ENCODE data around the gene CUX1.

The CUX1 gene

GRCh38 chr7:102291056-102291915 lies 473.9 kb downstream of the CUX1 start:
- Histone ChIP-seq H3K4me3 (replicated peaks; ENCODE audit: insufficient read depth, low read length) (no peak overlapping the region), H3K27ac (replicated peaks) (no peak overlapping the region), H3K27me3 (ENCODE audit: insufficient read depth, poor library complexity, severe bottlenecking) (no peaks in the 10 kb centered on the region)
- no peak for TF ChIP-seq GABPA (IDR thresholded peaks at IDR 0.05; ENCODE audit: low read depth)
- TF ChIP-seq, protein P1, sequence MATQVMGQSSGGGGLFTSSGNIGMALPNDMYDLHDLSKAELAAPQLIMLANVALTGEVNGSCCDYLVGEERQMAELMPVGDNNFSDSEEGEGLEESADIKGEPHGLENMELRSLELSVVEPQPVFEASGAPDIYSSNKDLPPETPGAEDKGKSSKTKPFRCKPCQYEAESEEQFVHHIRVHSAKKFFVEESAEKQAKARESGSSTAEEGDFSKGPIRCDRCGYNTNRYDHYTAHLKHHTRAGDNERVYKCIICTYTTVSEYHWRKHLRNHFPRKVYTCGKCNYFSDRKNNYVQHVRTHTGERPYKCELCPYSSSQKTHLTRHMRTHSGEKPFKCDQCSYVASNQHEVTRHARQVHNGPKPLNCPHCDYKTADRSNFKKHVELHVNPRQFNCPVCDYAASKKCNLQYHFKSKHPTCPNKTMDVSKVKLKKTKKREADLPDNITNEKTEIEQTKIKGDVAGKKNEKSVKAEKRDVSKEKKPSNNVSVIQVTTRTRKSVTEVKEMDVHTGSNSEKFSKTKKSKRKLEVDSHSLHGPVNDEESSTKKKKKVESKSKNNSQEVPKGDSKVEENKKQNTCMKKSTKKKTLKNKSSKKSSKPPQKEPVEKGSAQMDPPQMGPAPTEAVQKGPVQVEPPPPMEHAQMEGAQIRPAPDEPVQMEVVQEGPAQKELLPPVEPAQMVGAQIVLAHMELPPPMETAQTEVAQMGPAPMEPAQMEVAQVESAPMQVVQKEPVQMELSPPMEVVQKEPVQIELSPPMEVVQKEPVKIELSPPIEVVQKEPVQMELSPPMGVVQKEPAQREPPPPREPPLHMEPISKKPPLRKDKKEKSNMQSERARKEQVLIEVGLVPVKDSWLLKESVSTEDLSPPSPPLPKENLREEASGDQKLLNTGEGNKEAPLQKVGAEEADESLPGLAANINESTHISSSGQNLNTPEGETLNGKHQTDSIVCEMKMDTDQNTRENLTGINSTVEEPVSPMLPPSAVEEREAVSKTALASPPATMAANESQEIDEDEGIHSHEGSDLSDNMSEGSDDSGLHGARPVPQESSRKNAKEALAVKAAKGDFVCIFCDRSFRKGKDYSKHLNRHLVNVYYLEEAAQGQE (IDR thresholded peaks at IDR 0.05; ENCODE audit: insufficient replicate concordance, low read depth) = no peak
- TF ChIP-seq, protein P2, sequence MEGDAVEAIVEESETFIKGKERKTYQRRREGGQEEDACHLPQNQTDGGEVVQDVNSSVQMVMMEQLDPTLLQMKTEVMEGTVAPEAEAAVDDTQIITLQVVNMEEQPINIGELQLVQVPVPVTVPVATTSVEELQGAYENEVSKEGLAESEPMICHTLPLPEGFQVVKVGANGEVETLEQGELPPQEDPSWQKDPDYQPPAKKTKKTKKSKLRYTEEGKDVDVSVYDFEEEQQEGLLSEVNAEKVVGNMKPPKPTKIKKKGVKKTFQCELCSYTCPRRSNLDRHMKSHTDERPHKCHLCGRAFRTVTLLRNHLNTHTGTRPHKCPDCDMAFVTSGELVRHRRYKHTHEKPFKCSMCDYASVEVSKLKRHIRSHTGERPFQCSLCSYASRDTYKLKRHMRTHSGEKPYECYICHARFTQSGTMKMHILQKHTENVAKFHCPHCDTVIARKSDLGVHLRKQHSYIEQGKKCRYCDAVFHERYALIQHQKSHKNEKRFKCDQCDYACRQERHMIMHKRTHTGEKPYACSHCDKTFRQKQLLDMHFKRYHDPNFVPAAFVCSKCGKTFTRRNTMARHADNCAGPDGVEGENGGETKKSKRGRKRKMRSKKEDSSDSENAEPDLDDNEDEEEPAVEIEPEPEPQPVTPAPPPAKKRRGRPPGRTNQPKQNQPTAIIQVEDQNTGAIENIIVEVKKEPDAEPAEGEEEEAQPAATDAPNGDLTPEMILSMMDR (IDR thresholded peaks at IDR 0.05; ENCODE audit: insufficient read depth, low read length) = no peak
- TF ChIP-seq POLR2AphosphoS5 (IDR thresholded peaks at IDR 0.05; ENCODE audit: low read depth) = no peak
- no peak for TF ChIP-seq SPI1 (IDR thresholded peaks at IDR 0.05; ENCODE audit: borderline replicate concordance, low read depth)
- DNase-seq (ENCODE audit: low read depth in 1 of 2, low spot score in 1 of 2) = no peak

GRCh38 chr7:102291916-102292267 lies 474.5 kb downstream of the CUX1 start:
- no peak for DNase-seq (ENCODE audit: low read depth in 1 of 2, low spot score in 1 of 2)
- no peak overlapping the region for H3K4me3 ChIP-seq (replicated peaks; ENCODE audit: insufficient read depth, low read length)
- no peak for TF ChIP-seq POLR2AphosphoS5 (IDR thresholded peaks at IDR 0.05; ENCODE audit: low read depth)
- TF ChIP-seq, protein P1 (IDR thresholded peaks at IDR 0.05; ENCODE audit: insufficient replicate concordance, low read depth) = no peak
- TF ChIP-seq, protein P2 (IDR thresholded peaks at IDR 0.05; ENCODE audit: insufficient read depth, low read length) = no peak
- no peak for TF ChIP-seq GABPA (IDR thresholded peaks at IDR 0.05; ENCODE audit: low read depth)
- TF ChIP-seq SPI1 (IDR thresholded peaks at IDR 0.05; ENCODE audit: borderline replicate concordance, low read depth) = no peak
- H3K27ac ChIP-seq (replicated peaks) = no peak overlapping the region
- H3K27me3 ChIP-seq (ENCODE audit: insufficient read depth, poor library complexity, severe bottlenecking) = no peaks in the 10 kb centered on the region

GRCh38 chr7:102292813-102293798 lies 475.7 kb downstream of the CUX1 start:
- Histone ChIP-seq H3K4me3 (replicated peaks; ENCODE audit: insufficient read depth, low read length) (no peak overlapping the region), H3K27me3 (ENCODE audit: insufficient read depth, poor library complexity, severe bottlenecking) (no peaks in the 10 kb centered on the region), H3K27ac (replicated peaks) (no peak overlapping the region)
- TF ChIP-seq, protein P2 (IDR thresholded peaks at IDR 0.05; ENCODE audit: insufficient read depth, low read length) = no peak
- TF ChIP-seq GABPA (IDR thresholded peaks at IDR 0.05; ENCODE audit: low read depth) = no peak
- TF ChIP-seq SPI1 (IDR thresholded peaks at IDR 0.05; ENCODE audit: borderline replicate concordance, low read depth) = no peak
- no peak for TF ChIP-seq POLR2AphosphoS5 (IDR thresholded peaks at IDR 0.05; ENCODE audit: low read depth)
- TF ChIP-seq, protein P1 (IDR thresholded peaks at IDR 0.05; ENCODE audit: insufficient replicate concordance, low read depth) = no peak
- DNase-seq (ENCODE audit: low read depth in 1 of 2, low spot score in 1 of 2) = no peak

Data from HL-60 (cell line).